GM18909 (cell line): Measurements from ENCODE around the gene ANAPC2.

Experiments
- ATAC-seq: cut with Tn5 transposase; IDR thresholded peaks from one replicate; pipeline ENCODE4 v1.9.1; 2021; ENCODE audit warnings: mild to moderate bottlenecking; ENCODE audit not compliant: unreplicated experiment, poor library complexity

ANAPC2 gene

DNA sequence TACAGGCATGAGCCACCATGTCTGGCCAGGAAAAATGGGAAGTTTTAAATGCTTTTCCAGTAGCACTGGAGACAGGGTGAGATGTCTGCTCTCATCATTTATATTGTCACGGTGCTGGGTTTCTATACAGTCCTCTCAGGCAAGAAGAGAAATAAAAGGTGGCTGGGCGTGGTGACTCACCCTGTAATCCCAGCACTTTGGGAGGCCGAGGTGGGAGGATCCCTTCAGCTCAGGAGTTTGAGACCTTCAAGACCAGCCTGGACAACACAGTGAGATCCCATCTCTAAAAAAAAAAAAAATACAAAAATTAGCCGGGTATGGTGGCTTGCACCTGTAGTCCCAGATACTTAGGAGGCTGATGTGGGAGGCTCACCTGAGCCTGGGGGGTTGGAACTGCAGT, 54.2 kb downstream of the ANAPC2 start:
- no peak for ATAC-seq

- ATAC-seq = peak; percentile 4
These were observed 58.1 kb downstream of the ANAPC2 start for GRCh38 chr9:137130176-137130755.

GRCh38 chr9:137129456-137130175, 58.7 kb downstream of the ANAPC2 start:
- ATAC-seq = peak; percentile 80

DNA sequence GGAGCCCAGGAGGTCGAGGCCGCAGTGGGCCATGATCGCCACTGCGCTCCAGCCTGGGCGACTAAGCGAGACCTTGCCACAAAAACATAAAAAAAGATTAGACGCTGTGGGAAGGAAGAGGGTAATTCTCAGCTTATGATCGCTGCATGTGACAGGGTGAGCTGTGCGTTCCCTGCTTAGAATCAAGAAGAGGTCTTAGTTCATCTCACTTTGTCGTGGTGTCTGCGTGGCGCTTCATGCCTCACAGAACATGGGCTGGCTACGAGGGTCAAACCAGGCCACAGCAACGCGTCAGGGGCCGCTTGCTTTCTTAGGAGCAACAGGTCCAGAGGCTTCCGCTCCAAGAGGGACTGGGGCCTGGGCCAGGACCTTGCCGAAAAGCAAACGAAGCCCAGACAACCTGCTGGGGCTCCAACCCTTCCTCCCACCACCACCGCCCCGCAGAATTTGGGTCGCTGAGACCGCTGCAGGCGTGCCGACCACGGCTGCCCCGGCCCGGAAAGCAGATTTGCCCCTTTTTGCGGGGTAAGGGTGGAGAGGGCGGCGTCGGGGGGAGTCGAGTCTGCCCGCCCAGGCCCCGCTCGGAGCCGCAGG, 59.4 kb downstream of the ANAPC2 start:
- ATAC-seq = peak; percentile 11

DNA sequence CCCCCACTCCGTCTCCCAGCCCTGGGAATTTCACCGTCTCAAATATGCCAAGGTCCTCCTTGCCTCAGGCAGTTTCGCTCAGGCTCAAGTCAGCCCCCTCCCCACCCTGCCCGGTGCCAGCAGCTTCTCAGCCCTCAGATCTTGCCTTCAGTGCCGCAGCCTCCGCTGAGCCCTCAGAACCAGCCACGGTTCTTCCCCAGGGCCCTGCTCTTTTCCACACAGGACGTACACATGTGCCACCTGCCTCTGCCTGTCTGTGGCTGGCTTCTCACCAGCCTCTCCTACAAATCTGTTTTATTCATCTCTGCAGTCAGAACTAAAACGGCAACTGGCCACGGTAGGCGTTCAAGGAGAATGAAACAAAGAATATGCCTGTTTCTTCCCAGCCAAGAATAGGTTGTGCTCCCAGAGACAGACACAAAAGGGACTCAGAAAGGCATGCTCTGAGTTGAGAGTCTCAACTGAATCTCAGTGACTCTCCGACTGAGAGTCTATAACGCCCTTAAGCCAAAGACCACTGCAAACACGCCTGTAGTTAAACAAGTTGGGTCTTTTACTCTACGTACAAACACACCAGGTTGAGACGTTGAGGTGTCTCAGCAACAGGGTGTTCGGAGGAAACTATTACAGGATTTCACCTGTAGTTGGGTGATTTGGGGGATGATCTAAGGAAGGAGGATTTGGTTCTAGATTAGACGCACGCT, 60.0 kb downstream of the ANAPC2 start:
- no peak for ATAC-seq

DNA sequence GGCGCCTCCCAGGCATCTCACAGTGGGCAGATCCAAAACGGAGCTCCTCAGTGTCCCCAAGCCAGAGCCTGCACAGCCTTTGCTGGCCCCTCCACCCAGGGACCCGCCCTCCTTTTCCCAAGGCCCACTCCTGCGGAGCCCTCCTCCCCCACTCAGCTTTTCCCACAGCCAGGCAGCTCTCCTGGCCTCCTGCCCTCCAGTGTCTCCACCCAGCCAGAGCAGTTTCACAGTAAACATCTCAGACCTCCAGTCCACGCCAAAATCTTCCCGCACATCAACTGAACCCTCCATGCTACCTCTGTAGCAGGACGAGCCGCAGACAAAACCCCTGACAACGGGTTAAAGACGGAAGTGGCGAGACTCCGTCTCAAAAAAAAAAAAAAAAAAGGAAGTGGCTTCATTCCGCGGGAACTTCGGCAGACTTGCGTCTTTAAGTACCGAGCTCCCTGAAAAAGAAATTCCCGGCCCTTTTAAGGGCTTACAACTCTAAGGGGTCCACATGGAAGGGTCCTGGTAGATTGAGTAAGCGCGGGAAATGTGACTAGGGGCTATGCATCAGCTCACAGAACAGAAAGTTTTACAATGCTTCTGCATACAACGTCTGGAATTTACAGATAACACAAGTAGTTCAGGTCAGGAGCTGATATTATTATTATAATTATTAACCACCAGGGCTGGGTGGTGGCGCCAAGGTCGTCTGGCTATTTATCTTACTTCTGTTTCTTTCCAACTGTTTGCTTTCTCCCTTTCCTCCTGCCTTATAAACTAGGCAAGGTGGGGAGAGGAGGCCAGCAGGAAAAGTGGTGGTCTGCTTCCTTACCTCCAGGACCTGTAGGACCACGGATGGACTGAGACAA, 60.8 kb downstream of the ANAPC2 start:
- ATAC-seq = no peak

GRCh38 chr9:137126786-137127185, 61.6 kb downstream of the ANAPC2 start:
- ATAC-seq = no peak
